Stimulated activated naive CD8-positive, alpha-beta T cell treated with anti-CD3 and anti-CD28 coated beads, Interleukin-15, amount 100 ng/mL, for 72 hours (primary cell): ENCODE data around the gene TENT4A.

ENCODE experiments used
- ATAC-seq: fragments of 150-1000 bp; cut with Tn5 transposase; 2 replicates; pipeline ENCODE4 v1.10.0; 2021; ENCODE audit warnings: mild to moderate bottlenecking, moderate library complexity
- DNase-seq, 2 donors: peaks; one replicate each; pipeline ENCODE4 v3.0.0; 2021 to 2022
- H3K27ac Mint-ChIP-seq, 2 donors: one replicate each; pipeline ENCODE4 v1.8.0; 2022; ENCODE audit warnings: mild to moderate bottlenecking in 2 of 2, mixed read lengths in 2 of 2, moderate library complexity in 2 of 2
- H3K27me3 Mint-ChIP-seq: one replicate; pipeline ENCODE4 v1.8.0; 2022; ENCODE audit warnings: mixed read lengths
- H3K4me1 Mint-ChIP-seq: one replicate; pipeline ENCODE4 v1.8.0; 2022; ENCODE audit warnings: mild to moderate bottlenecking, mixed read lengths
- H3K4me3 Mint-ChIP-seq, 2 donors: one replicate each; pipeline ENCODE4 v1.8.0; 2022; ENCODE audit warnings: mild to moderate bottlenecking in 2 of 2, mixed read lengths in 2 of 2, moderate library complexity in 1 of 2
- H3K9me3 Mint-ChIP-seq, 2 donors: one replicate each; pipeline ENCODE4 v1.8.0; 2022; ENCODE audit warnings: mixed read lengths in 2 of 2

TENT4A gene

GRCh38 chr5:6710070-6710469 lies 3.2 kb upstream of the TENT4A start:
- DNase-seq (no peak), ATAC-seq (no peak)
- no peaks in the 10 kb centered on the region for H3K9me3 Mint-ChIP-seq
- peaks cover 10% of the 10 kb centered on the region for H3K27me3 Mint-ChIP-seq
- H3K4me3 Mint-ChIP-seq: no peak overlapping the region
- no peak overlapping the region for H3K27ac Mint-ChIP-seq
- peaks cover 24% of the 10 kb centered on the region for H3K4me1 Mint-ChIP-seq

DNA sequence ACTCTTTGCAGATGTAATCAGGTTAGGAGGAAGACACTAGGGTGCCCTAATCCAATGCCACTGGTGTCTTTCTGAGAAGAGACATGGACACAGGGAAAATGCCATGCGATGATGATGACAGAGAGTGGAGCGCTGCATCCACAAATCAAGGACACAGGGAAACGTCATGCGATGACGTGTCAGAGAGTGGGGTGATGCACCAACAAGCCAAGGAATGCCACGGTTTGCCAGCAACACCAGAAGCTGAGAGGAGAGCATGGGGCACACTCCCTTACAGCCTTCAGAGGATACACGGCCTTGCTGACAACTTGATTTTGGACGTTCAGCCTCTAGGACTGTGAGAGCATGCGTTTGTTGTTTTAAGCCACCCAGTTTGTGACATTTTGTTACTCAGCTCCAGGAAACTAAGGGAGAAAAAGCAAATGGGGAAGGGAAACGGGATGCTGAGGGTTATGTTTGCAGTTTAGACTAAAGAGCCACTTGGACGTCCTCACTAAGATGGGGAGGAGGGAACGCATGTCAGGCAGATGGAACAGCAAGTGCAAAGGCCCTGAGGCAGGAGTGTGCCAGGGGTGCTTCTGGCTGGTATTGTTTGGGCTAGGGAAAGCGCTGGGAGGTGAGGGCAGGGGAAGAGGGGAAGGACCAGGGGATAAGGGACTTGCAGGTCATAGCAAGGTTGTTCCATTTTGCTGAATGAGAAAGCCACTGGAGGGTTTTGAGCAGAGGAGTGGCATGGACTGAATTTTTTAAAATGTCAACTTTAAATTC lies 2.5 kb upstream of the TENT4A start:
- Mint-ChIP-seq H3K9me3 (no peaks in the 10 kb centered on the region), H3K4me1 (peaks cover 19% of the 10 kb centered on the region), H3K4me3 (no peak overlapping the region), H3K27ac (peak overlapping the region in 1 of 2 donors; percentile 44), H3K27me3 (peaks cover 10% of the 10 kb centered on the region)
- ATAC-seq (no peak), DNase-seq (no peak)

GRCh38 chr5:6711409-6712141 lies 1.7 kb upstream of the TENT4A start:
- Mint-ChIP-seq H3K4me3 (peak overlapping the region; percentile 85 to 89), H3K4me1 (peaks cover 19% of the 10 kb centered on the region), H3K27me3 (peaks cover 10% of the 10 kb centered on the region), H3K9me3 (no peaks in the 10 kb centered on the region), H3K27ac (peak overlapping the region; percentile 78 to 96)
- DNase-seq (no peak), ATAC-seq (no peak)

- peak; percentile 56 to 65 for DNase-seq
- ATAC-seq: peak; percentile 42
- H3K4me3 Mint-ChIP-seq: peak overlapping the region; percentile 85 to 89
- H3K4me1 Mint-ChIP-seq: peaks cover 24% of the 10 kb centered on the region
- peak overlapping the region; percentile 78 to 96 for H3K27ac Mint-ChIP-seq
- no peaks in the 10 kb centered on the region for H3K9me3 Mint-ChIP-seq
- peaks cover 10% of the 10 kb centered on the region for H3K27me3 Mint-ChIP-seq
Observed at GRCh38 chr5:6712142-6712576, 1.1 kb upstream of the TENT4A start.

GRCh38 chr5:6712577-6713273 lies 507 bp upstream of the TENT4A start:
- peak; percentile 98 to 99 for DNase-seq
- Mint-ChIP-seq H3K4me1 (peaks cover 29% of the 10 kb centered on the region), H3K27ac (peak overlapping the region; percentile 78 to 96), H3K9me3 (no peaks in the 10 kb centered on the region), H3K4me3 (peak overlapping the region; percentile 85 to 89), H3K27me3 (peaks cover 10% of the 10 kb centered on the region)
- ATAC-seq: peak; percentile 86

GRCh38 chr5:6714226-6715041 lies 1.2 kb downstream of the TENT4A start:
- ATAC-seq: no peak
- Mint-ChIP-seq H3K9me3 (no peaks in the 10 kb centered on the region), H3K27ac (peak overlapping the region; percentile 76 to 89)

GRCh38 chr5:6715271-6715670 lies 2.0 kb downstream of the TENT4A start:
- no peak for DNase-seq
- no peak for ATAC-seq
- Mint-ChIP-seq H3K27me3 (peaks cover 8% of the 10 kb centered on the region), H3K4me1 (peaks cover 55% of the 10 kb centered on the region), H3K9me3 (no peaks in the 10 kb centered on the region), H3K4me3 (peak overlapping the region; percentile 74 to 83), H3K27ac (no peak overlapping the region)

More at GRCh38 chr5:6714226-6715041, 1.2 kb downstream of the TENT4A start:
- Mint-ChIP-seq H3K27me3 (peaks cover 10% of the 10 kb centered on the region), H3K4me1 (peaks cover 46% of the 10 kb centered on the region), H3K4me3 (peak overlapping the region; percentile 74 to 83)
- peak in 1 of 2 donors; percentile 37 for DNase-seq

DNA sequence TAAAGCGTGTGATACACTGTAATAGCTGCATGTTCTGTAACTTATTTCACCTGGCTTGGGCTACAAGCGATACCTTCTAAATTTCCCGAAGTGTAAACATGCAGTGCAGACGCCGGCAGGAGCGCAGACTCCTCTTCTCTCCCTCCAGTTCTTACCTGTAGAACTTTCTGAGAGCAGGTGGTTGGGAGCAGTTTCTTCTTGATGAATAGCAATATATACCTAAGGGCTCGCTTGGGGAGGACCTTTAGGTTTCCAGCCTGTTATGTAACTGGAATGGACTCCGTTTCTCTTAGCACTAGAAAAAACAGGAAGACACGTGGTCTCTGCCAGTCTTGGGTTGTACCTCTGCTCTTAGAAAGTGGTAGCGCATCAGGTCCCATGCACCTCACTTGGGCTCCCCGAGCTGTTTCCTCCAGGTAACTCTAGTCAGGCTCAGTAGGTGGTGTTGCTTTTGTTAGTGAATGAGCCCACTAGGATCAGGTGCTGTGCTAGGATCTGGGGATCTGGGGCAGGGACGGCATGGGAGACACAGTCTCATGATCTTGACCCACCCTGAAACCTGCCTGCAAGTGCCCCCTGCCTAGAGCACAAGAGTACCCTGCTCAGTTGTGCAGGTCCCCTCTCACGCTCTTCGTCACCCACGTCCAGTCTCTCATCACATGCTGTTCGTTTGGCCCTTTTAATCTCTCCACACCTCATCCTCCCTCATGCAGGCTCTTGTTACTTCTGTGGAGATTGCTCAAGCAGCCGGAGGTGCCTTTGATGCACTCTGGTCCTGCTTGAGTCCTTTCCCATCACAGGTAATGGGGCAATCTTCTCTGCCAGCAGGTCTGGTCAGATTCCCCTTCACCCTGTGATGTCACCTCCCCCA lies 2.8 kb downstream of the TENT4A start:
- H3K27ac Mint-ChIP-seq: peak overlapping the region in 1 of 2 donors; percentile 42
- ATAC-seq: no peak
- H3K9me3 Mint-ChIP-seq: no peaks in the 10 kb centered on the region
- H3K4me1 Mint-ChIP-seq: peaks cover 61% of the 10 kb centered on the region
- H3K4me3 Mint-ChIP-seq: peak overlapping the region; percentile 74 to 83
- H3K27me3 Mint-ChIP-seq: peaks cover under 1% of the 10 kb centered on the region
- no peak for DNase-seq

GRCh38 chr5:6716629-6717149 lies 3.5 kb downstream of the TENT4A start:
- Mint-ChIP-seq H3K27me3 (no peaks in the 10 kb centered on the region), H3K27ac (peak overlapping the region in 1 of 2 donors; percentile 43), H3K4me1 (peaks cover 65% of the 10 kb centered on the region), H3K4me3 (peak overlapping the region; percentile 74 to 83), H3K9me3 (no peaks in the 10 kb centered on the region)
- no peak for ATAC-seq
- DNase-seq: no peak

GRCh38 chr5:6717247-6717646 lies 4.0 kb downstream of the TENT4A start:
- Mint-ChIP-seq H3K4me3 (peak overlapping the region; percentile 74 to 83), H3K27me3 (no peaks in the 10 kb centered on the region), H3K9me3 (no peaks in the 10 kb centered on the region), H3K27ac (peak overlapping the region in 1 of 2 donors; percentile 19), H3K4me1 (peaks cover 65% of the 10 kb centered on the region)
- DNase-seq (no peak), ATAC-seq (no peak)

GRCh38 chr5:6717687-6718086 lies 4.5 kb downstream of the TENT4A start:
- Mint-ChIP-seq H3K27ac (peak overlapping the region in 1 of 2 donors; percentile 6), H3K9me3 (no peaks in the 10 kb centered on the region), H3K4me3 (peak overlapping the region; percentile 54 to 74), H3K4me1 (peaks cover 70% of the 10 kb centered on the region), H3K27me3 (no peaks in the 10 kb centered on the region)
- ATAC-seq (no peak), DNase-seq (no peak)

GRCh38 chr5:6718161-6718681 lies 5.0 kb downstream of the TENT4A start:
- Mint-ChIP-seq H3K4me1 (peaks cover 75% of the 10 kb centered on the region), H3K9me3 (no peaks in the 10 kb centered on the region), H3K27me3 (no peaks in the 10 kb centered on the region), H3K4me3 (peak overlapping the region in 1 of 2 donors; percentile 48), H3K27ac (peak overlapping the region in 1 of 2 donors; percentile 6)
- ATAC-seq (no peak), DNase-seq (no peak)

DNA sequence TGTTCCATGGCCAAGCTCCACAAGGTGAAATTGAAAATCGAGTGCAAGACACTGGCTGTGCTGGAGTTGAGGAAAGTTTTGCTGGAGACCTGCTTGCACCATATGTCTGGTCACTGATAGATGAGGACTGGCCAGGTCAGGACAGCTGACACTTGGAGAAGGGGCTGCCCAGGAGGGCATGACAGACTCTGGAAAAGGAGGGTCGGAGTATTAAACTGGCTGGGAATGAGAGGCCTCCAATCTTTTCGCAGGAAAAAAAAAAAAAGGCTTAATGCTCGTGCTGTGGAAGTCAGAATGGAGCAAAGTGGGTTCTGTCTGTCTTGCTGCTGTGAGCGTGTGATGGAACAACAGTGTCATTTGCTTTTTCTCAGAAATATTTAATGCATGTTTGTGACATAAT lies 5.5 kb downstream of the TENT4A start:
- Mint-ChIP-seq H3K27ac (no peak overlapping the region), H3K4me3 (peak overlapping the region in 1 of 2 donors; percentile 48), H3K9me3 (no peaks in the 10 kb centered on the region), H3K27me3 (no peaks in the 10 kb centered on the region), H3K4me1 (peaks cover 80% of the 10 kb centered on the region)
- ATAC-seq (no peak), DNase-seq (no peak)

GRCh38 chr5:6719417-6719816 lies 6.2 kb downstream of the TENT4A start:
- Mint-ChIP-seq H3K4me3 (no peak overlapping the region), H3K27ac (no peak overlapping the region)

More at GRCh38 chr5:6719417-6719816, 6.2 kb downstream of the TENT4A start:
- Mint-ChIP-seq H3K4me1 (peaks cover 87% of the 10 kb centered on the region), H3K27me3 (no peaks in the 10 kb centered on the region), H3K9me3 (no peaks in the 10 kb centered on the region)
- no peak for ATAC-seq
- DNase-seq: no peak
